Stimulated activated CD4-positive, alpha-beta T cell treated with anti-CD3 and anti-CD28 coated beads, TNF-alpha, amount 100 ng/mL, for 24 hours (primary cell): Measurements from ENCODE around the gene ZNF460.

ENCODE experiments used
- DNase-seq, 3 experiments: peaks; one replicate each; pipeline ENCODE4 v3.0.0-alpha.2; 2020; ENCODE audit warnings: low read depth in 3 of 3

Gene ZNF460

GRCh38 chr19:57280962-57281400, 696 bp downstream of the ZNF460 start:
- DNase-seq = no peak

DNA sequence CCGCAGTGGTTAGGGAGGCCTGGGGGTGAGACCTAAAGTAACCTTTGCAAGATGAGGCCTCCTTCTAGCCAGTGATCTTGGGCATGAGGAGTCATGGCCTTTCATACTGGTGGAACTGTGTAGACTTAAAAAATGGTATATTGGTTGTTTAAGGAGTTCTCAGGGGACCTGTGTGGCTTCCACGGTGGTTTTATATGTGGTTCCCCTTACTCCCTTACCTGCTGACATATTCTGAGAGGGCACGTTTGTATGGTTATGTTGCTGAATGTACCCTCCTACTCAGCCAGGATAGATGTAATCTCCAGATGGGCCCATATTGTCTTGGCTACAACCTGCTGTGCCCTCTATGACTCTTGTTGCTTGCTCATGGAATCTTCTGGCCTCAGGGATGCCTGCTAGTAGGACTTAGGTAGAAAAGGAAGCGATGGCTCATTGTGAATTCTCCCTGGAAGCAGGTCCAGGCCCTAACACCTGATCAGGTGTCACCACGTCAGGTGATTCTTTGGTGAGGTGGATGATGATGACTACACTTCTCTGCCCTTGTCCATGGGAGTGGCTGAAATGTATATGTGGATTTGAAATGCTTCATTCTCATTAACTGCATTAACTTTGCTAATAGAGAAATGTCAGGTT, 1.8 kb downstream of the ZNF460 start:
- no peak for DNase-seq

GRCh38 chr19:57288373-57288772, 8.1 kb downstream of the ZNF460 start:
- DNase-seq = no peak

GRCh38 chr19:57290970-57291369, 10.7 kb downstream of the ZNF460 start:
- no peak for DNase-seq

DNA sequence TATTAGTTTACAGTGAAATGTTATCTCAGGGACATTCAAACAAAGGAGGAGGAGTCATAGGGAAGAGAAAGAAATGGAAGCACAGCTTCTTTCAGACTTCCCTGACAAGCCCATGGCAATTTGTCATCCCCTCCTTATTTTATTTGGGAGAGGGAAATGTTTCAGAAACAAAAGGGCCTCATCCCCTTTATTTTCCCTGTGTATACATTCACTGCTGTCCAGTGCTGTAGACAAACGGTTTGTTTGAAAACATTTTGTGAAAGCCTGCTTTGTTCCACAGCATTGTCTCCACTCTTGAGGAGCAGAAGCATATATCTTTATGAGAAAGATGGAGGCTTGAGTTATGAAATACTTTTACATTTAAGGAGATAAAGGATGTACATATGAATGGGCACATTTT, 12.3 kb downstream of the ZNF460 start:
- DNase-seq = no peak

DNA sequence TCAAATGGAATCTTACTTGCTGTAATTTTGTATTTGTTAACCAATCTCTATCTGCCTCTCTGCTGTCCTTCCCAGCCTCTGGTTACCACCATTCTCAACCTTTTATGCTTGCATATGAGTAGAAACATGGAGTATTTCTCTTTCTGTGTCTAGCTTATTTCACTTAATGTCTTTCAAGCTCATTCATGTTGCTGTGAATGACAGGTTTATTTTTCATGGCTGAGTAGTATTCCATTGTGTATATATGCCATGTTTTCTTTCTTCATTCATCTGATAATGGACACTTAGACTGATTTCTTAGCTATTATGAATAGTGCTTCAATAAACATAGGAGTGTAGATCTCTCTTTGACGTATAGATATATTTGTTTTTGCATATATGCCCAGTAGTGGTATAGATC, 13.4 kb downstream of the ZNF460 start:
- no peak for DNase-seq

DNA sequence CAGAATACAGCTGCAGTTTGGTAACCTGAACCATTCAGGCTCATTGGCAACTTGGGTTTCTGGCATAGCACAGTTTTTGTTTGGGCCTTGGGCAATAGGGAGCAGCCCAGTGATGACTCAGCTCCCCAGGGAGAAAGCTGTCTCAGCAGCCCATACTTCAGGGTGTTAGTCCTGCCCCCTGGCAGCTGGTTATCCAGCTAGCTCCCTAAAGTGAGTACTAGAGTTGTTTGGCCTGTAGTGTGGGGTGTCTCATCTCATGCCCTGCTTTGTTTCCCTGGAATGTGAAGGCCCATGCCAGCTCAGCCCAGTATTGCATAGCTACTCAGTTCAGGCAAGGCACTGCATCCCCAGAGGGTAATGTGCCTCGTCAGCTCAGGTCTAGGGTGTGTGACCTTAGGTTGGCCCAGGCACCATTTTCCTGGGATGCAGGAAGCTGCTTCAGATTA, 21.8 kb downstream of the ZNF460 start:
- no peak for DNase-seq

GRCh38 chr19:57302727-57303401, 22.6 kb downstream of the ZNF460 start:
- no peak for DNase-seq

DNA sequence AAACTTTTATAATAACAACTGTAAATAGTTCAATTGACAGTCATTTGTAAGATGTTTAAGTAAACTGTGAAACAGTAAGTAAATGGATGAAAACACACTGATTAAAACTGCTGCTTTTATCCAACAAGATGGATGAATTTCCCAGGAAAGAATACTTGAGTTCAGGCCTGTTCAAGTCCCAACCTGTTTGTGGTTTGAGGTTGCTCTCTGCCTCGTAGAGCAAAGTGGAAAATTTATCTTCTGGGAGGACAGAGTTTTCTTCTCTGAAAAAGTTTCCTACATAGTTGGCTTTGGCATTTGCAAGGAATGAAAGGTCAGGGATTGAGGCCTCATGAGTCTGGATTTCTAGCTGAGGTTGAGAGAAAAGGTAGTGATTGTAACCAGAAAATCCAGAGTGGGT, 24.8 kb downstream of the ZNF460 start:
- DNase-seq = no peak

DNA sequence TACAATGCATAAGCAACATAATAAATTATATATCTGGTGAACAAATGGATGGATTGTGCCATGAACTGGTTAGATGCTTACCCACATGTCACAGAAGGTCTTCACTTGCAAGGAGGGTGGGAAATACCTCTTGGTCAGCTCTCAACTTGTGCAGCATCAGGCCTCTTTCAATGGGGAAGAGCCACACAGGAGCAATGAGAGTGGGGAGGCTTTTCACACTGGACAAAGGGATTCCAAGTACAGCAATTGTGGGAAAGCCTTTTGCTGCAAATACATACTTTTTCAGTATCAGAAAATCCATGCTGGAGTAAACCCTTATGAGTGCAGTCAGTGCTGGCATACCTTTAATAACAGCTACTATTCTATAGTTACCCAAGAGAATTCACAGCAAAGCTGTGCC, 28.2 kb downstream of the ZNF460 start:
- DNase-seq = no peak

DNA sequence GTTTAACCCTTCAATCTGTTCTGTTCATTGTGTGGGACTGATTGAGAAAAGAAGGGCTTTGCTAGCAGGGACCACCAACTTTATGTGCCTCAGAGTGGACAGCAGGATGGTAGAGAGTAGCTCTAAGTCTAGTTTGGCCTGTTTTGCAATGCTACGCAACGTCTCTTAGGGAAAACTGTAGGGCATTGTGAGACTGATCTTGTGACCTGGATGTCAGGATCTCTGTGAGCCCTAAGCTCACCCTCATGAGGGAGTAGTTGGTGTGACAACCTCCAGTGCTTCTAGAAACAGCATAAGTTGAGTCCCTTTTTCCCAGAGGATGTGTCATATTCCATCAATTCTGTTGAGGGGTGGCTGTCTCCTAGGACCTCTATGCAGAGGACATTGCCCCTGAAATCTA, 30.5 kb downstream of the ZNF460 start:
- DNase-seq = no peak

GRCh38 chr19:57314146-57314545, 33.9 kb downstream of the ZNF460 start:
- no peak for DNase-seq

GRCh38 chr19:57317503-57317902, 37.2 kb downstream of the ZNF460 start:
- DNase-seq = no peak

- DNase-seq = no peak
Observed at GRCh38 chr19:57319869-57320179, 39.5 kb downstream of the ZNF460 start.

GRCh38 chr19:57320180-57321084, 40.1 kb downstream of the ZNF460 start, which contains the start of gene ZNF543:
TSS of gene ZNF543 (plus strand) at chr19:57320472. CDS start at chr19:57320854, 382 bp downstream.
- peak; percentile 87 to 90 (median 88) for DNase-seq

DNA sequence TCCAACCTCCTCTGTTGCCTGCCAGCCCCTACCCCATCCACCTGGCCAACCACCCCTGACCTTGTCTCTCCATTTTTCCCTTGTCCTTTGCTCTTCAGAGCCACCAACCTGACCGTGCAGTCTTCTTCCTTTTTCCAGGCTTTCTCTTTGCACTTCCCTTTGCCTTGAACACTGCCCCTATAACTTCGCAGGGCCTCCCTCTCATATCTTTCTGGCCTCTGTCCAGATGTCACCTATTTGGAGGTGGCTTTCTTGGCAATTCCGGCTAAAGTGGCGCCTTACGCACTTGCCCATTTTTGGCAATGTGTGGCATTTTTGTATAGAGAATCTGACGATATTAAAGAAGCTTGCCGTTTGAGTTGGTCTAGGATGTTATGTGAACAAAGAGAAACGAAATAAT, 40.8 kb downstream of the ZNF460 start:
- DNase-seq = no peak

DNA sequence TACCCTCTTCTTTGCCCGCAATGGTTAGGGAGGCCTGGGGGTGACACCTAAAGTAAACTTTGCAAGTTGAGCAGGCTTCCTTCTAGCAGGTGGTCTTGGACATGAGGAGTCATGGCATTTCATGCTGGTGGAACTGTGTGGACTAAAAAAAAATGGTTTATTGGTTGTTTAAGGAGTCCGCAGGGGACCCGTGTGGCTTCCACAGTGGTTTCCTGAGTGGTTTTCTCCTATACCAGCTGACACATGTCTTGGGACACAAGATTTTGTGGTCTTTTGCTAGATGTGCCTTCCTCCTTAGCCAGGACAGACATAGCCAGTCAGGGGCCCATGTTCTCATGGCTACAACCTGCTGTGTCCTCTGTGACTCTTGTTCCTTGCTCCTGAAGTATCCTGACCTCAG, 41.5 kb downstream of the ZNF460 start:
- DNase-seq = no peak

DNA sequence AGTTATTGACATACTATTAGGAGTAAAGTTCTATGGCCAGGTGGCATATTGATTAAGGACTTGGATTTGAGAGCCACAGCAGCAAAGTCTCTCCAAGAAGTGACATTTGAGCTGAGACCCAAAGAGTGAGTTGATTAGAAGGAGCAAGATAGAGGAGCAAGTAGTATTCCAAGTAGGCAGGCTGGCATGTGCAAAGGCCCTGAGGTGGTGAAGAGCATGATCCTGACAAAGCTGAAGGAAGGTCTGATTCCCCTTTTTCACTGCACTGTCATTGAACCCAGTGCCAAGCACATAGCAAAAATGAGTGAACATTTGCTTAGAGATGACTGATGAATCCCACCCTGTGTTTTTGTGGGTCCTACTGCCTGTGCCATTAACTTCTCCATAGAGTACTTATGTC, 44.7 kb downstream of the ZNF460 start:
- no peak for DNase-seq

GRCh38 chr19:57327993-57328392, 47.7 kb downstream of the ZNF460 start:
- no peak for DNase-seq

DNA sequence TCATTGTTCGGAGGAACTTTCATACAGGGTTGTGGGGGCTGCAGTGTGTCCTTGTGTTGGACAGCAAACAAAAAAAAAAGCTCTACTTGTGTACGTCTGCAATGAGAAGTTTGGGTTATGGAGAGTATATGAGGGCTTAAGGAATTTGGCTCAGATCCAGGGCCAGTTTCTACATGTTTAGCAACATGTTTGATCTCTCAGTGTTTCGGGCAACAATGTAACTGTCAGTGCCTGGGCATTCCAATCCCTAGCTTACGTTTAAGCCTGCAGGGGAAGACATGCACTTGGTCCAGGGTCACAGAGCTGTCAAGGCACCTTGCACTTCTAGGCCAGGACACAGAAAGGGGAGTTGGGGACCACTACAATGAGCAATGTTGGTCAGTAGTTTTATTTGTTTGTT, 53.9 kb downstream of the ZNF460 start:
- DNase-seq = no peak

DNA sequence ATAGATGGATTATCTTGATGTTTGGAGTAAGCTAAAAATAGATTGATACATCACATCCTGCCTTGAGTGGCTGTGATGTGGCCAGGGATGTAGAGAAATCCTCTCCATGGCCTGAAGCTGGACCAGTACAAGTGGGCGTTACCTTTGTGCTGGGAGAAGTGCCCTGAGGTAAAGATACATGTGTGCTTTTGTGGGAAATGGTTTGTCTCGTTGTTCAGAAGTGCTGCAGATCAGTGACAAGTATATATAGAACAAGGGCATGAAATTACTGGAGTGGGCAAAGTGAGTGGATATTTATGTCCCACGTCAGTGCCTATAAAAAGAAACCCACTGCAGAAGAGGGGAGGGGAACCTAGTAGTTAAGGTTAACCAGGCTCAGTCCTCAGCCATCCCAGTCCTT, 58.6 kb downstream of the ZNF460 start:
- no peak for DNase-seq

DNA sequence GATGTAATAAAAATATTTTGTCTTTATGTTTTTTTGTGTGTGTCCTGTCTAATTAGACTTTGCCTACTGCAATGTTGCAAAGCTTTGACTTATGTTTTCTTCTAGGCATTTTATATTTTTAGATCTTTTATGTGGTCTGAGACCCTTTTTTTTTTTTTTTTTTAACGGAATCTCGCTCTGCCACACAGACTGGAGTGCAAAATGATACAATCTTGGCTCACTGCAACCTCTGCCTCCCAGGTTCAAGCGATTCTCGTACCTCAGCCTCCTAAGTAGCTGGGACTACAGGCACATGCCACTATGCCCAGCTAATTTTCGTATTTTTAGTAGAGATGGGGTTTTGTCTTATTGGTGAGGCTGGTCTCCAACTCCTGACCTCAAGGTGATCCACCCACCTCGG, 62.3 kb downstream of the ZNF460 start:
- DNase-seq = no peak
